GM21381 (cell line): ENCODE data around the gene EFHB.
"Not testable (repeated sequence)": the region's sequence is repeated elsewhere in the genome, so short reads cannot be mapped to it uniquely, and the experiment has no call there.

Experiments used
- ATAC-seq: cut with Tn5 transposase; IDR thresholded peaks from one replicate; pipeline ENCODE4 v1.9.1; 2021; ENCODE audit warnings: mild to moderate bottlenecking, moderate library complexity; ENCODE audit not compliant: unreplicated experiment

EFHB gene

DNA sequence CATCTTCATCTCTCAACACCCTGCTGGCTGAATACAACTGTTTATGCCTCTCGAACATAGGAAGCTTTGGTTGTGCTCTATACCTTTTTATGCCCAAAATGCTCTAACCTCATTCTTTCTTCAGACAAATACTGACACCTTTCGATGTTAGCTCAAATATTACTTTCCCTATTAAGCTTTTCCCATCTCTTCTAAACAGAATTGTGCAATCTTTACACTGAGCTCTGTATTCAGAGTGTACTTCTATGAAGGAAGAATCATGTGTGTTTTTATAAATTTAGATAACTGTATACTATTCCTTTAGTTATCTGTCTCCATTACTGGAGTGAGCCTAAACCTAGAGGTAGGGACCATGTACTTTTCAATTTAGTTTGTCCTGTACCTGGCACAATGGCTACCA lies 1.6 kb downstream of the EFHB start:
- no peak for ATAC-seq

DNA sequence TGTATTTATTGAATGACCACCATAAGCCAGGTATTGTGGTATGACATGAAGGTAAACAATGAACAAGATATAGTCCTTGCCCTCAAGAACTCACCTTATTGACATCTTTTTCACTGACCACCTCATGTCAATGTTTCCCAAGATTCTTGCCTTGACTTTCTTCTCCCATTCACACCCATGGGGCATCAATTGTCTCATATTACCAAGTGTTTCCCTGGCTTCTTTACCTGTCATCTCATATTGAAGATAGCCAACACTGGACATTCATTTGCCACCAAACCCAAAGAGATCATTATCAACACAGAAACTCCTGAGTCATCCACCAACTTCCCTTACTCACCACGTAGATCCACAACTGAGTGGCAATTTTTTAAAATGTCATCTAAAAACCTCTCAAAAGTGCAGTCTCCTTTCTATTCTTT lies 2.2 kb downstream of the EFHB start:
- peak; percentile 47 for ATAC-seq

DNA sequence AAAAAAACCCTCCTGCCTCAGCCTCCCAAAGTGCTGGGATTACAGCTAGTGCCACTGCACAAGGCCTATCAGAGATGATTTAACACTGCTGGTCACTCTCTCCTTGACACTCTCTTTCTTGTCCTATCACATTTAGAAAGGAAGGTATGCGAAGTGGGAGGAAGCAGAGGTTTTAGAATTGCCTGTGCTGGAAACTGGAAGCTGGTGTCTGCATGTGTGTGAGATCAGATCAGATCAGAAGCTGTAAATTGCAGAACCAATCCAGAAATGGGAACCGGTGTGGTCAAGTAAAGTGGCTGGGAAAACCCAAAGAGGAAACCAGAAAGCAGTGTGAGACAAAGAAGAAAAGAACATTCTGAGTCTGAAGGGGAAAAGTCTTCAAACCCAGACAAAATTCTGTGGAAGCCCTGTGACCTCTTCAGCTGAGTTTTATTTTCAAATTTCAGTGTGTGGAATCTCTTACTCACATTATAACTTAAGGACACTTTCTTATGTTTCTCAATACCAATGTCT lies 2.8 kb downstream of the EFHB start:
- ATAC-seq = peak; percentile 75

DNA sequence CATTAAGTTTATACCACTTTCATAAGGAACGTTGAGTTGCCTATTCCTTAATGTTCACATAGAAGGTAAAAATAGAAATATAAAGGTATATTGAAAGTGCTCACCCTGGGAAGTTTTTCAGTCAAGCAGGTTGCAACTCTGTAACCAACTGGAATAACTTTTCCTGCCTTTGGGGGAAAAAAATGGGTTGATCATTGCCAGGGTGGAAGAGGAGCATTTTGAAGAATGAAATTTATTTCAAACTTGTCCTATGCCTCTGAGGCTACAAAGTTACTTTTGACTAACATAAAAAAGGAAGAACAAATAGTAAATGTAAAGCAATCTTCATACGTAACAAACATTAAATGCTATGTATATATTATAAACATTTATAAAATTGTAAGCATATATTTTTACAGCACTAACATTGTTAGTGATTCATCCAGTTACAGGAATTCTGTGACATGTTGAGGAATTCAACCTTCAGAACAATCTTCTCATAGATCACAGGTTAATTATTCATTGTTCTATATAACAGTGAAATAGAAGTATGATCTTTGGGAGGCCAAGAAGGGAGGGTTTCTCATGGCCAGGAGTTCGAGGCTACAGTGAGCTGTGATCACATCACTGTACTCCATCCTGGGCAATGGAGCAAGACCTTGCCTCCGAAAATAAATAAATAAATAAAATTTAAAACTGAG lies 13.5 kb downstream of the EFHB start:
- ATAC-seq = no peak

DNA sequence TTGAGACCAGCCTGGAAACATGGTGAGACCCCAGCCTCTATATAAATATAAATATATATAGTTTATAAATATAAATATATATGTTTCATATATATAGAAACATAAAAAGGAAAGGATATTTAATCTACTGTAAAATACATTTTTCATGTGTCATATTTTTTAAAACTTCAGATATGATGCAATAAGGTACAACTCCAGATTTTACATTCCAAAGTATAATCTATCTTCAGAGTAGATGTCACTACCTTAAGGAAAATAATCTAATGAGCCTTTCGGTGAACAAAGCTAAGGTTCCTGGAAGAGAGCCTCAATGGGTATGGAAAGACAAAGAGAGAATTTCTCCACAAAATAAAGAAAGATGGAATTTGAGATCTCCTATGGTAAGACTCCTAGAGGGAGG lies 16.9 kb downstream of the EFHB start:
- no peak for ATAC-seq

DNA sequence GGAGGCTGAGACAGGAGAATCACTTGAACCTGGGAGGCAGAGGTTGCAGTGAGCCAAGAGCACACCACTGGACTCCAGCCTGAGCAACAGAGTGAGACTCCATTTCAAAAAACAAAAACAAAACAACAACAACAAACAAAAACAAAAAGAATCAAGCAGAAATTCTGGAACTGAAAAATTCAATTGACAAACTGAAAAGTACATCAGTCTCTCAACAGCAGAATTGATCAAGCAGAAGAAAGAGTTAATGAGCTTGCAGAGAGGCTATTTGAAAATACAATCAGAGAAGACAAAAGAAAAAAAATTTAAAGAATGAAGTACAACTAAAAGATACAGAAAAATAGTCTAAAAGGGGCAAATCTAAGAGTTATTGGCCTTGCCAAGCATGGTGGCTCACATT lies 22.6 kb downstream of the EFHB start:
- ATAC-seq = no peak

DNA sequence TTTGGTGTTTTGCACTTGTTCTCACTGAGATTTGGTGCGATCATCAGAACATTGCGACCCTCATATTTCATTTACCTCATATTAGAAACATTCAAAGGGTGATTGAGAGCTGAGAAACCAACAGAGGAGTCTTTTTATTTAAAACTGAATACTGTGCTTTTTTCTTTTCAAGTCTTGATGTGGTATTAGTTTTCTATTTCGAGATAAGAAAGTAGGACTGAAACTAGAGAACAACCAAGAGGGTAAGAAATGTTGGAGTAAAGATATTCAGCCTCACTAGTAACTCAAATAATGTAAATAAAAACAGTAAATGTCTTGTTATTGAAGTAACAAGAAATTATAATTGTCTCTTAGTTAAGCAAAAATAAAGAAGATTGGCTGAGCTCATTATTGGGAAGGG lies 26.5 kb downstream of the EFHB start:
- ATAC-seq = no peak

DNA sequence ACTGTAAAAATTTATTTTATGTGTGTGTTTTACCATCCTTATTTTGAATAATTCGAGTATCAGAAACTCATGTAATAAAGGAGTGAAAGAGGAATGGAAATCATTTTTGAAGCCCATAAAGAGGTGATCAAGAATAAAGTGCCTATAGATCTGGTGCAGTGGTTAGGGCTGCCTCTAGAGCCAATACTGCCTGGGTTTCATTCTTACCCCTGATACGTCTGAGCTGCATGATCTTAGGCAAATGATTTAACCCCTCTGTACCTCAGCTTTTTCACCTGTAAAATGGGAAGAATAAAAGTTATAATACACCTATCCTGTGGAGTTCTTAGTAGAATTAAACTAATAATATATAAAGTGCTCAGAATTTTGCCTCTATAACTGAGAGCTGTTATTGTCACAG lies 30.4 kb downstream of the EFHB start:
- no peak for ATAC-seq

DNA sequence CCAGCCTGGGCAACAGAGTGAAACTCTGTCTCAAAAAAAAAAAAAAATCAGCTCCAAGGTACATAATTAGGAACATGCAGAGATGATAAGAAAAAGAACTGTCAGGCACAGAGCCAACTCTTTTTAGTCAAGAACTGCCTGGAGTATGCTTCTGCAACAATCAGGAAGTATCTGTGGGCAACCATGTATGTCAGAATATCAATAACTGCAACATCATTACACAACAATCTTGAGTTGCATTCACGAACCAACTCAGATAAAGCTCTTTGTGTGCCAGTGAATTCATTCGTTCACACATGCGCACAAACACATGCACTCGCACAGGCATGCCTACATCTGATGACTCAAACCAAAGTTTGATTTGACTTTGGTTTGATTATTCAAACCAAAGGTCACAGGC lies 32.1 kb downstream of the EFHB start:
- ATAC-seq = no peak

DNA sequence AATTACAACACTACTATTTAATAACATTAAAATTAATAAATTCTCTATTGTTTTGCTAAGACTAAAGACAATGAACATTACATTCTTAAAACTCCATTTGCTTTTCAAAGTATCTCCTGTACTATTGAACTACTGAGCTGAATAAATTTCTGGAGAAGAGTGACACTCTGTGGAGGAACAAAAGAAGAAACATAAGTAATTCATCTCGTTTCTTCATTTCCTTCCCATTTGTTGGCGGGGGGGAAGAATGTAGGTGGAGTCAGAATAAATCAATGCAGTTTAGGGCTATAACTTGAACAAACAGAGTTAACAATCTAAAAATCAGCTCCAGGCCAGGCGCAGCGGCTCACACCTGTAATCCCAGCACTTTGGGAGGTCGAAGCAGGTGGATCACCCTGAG lies 32.7 kb downstream of the EFHB start:
- ATAC-seq = no peak

DNA sequence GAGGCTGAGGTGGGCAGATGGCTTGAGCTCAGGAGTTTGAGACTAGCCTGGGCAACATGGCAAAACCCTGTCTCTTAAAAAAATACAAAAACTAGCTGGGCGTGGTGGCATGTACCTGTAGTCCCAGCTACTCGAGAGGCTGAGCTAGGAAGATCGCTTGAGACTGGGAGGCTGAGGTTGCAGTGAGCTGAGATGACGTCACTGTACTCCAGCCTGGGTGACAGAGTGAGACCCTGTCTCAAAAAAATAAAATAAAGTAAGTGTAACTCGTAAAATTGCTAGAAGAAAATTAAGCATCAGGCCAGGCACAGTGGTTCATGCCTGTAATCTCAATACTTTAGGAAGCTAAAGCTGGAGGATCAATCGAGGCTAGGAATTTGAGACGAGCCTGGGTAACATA lies 34.2 kb downstream of the EFHB start:
- not testable (repeated sequence) for ATAC-seq

DNA sequence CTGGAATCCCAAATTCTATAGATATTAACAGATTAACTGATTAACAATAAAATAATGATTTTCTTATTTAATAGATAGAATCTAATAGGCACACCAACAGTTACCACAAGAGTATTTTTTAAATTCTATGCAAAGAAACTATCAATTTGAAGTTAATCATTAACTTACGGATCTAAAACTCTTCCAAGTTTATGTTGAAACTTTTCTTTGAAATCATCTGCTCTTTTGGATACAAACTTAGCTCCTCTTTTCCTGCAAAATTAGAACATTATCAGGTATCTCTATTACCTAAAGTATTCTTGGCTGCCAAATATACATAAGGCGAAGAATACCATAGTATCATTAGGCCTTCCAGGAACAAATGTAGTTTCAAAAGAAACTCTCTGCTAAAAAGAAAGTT lies 34.8 kb downstream of the EFHB start:
- ATAC-seq = no peak

DNA sequence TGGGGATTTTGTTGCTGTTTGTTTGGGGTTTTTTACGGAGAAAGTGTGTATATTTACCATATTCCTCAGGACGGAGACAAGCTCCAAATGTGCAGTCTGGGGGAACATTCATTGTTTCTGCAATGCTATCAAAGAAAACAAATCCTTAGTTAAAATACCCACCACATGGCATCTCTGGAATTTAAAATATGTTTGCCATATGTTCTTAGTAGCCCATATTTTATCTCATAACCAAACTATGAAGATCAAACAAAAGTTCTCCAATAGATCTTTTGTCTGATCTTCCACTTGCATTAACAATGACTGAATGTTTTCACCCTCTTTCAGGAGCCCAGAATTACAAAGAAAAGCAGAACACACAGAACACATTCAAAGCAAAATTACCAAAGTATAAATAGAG lies 35.3 kb downstream of the EFHB start:
- ATAC-seq = no peak

DNA sequence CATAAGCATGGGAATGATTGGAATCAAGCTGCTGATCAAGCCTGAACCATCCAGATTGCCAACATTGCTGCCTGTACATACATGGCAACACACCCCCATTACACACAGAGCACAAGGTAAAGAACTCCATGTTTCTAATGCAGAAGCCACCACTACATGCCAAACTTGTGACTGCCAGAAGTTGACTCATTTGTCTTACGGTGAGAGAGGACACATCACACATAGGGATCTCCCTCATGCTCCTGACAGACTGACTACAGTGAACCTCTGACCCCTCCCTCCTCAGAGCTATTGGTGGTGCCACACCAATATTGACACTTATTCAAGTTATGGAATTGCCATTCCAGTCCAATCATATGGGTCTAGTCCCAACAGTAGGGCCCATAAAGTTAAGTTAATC lies 42.3 kb downstream of the EFHB start:
- ATAC-seq = no peak

DNA sequence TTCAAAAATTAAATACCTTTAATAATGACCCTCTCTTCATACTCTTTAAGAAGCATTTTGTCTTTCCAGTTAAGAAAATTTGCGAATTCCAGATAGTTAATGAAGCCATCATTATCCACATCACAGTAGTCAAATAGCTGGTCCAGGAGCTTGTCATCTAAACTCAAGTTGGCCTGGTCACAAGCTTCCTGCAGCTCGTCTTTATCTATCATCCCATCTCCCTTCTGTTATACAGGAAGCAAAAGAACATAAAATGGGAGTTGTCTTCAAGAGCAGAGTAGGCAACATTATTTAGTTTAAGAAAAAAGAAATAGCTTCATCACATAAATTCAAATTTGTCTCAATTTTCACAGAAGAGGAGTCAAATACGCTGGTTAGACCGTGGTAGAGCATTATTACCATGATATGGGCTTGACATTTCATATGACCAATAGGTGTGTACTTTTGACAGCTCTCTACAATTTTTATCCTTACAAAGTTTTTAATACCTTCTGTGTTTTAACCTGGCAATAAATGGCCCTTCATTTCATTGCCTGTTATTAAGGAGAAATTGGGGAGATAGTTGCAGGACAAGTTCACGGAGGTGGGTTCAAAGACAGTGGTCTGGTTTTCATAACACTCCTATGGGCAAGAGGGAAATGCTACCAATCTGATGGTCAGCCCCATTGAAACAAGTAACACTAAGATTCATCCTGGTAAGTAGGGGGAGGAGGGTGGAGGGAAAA lies 45.4 kb downstream of the EFHB start:
- no peak for ATAC-seq

DNA sequence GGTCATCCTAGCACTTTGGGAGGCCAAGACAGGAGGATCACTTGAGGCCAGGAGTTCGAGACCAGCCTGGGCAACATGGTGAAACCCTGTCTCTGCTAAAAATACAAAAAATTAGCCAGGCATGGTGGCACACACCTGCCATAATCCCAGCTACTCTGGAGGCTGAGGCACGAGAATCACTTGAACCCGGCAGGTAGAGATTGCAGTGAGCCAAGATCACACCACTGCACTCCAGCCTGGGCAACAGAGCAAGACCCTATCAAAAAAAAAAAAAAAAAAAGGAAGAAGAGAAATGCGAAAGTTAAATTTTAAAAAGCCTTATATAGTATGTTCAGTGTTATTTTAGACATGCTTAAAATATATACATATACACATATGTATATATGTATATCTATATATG lies 46.9 kb downstream of the EFHB start:
- not testable (repeated sequence) for ATAC-seq

DNA sequence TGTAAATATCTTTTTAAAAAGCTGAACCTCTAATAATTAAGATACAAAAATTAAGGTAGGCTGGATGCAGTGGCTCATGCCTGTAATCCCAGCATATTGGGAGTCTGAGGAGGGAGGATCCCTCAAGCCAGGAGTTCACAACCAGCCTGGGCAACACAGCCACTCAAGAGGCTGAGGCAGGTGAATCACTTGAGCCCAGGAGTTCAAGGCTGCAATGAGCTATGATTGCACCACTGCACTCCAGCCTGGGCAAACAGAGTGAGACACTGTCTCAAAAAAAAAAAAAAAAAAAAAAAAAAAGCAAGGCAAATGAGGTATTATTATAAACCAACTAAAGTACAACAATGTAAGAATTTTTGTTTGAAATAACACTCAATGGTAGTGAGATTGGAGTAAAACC lies 47.6 kb downstream of the EFHB start:
- no peak for ATAC-seq

DNA sequence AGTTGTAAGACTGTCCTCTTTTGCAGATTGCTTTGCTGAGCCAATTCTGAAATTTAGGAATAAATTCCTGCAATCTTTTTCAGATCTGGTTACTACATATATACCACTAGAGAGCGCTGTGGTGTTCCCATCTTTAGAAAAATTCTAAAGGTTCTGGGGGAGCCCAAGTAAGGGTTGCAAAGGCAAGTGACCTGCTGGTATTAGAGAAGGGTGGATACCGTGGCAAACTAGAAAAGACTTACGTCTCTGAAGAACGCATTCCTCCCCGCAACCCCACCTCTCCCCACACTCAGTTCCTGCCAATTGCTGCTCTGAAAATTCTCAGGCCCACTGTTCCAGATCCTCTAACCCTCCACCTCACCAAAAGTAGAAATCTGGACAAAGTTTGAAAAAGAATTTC lies 48.5 kb downstream of the EFHB start:
- no peak for ATAC-seq

DNA sequence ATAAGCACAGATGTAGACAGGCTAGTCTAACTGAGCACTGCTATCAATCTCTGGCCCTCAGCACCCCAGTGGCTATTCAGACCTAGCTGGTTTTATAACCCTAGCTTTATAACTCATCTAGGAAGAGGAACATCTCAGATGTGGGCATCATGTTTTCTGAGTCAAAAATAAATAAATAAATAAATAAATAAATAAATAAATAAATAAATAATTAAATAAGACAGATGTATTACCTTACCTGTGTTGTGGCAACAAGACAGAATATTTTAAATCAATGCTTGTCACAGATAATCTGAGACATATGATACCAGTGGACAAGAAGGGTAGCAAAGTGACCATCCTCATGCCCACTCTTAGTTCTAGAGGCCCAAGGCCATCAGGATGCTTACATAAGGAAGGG lies 52.2 kb downstream of the EFHB start:
- ATAC-seq = no peak

DNA sequence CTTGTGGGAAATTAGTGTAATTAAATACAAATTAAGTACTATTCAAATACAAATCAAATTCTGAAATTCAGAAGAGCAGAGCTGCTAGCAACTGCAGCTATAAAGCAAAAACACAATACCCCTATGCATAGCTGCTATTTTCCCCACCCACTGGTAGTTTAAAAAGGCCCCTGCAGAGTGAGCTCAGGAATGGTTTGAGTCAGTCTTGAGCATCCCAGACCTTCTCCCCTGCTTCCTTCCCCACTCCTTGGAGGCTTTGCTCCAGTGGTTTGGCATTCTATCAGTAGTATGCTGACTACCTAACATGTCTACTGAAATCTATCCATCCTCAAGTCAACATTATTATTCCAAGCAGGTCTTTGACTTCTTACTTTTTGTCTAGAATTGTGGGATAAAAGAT lies 53.0 kb downstream of the EFHB start:
- no peak for ATAC-seq

DNA sequence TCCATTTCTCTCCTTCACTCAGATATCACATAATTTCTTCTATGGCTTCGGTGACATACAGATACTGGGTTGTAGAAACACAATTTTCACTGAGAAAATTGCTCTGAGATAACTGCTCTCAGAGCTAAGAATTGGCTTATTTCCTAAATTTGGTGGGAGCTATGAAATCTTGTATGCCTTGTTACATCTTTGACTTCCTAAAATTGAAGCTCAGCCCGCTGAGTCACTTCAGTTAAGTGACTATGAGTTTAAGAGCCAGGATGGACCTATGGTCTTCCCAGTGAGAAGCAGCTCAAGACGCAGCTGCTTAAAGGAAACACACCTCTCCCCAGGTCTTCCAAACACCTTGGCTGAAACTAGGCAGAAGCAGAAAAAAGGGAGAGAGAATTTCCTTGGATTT lies 56.4 kb downstream of the EFHB start:
- no peak for ATAC-seq

DNA sequence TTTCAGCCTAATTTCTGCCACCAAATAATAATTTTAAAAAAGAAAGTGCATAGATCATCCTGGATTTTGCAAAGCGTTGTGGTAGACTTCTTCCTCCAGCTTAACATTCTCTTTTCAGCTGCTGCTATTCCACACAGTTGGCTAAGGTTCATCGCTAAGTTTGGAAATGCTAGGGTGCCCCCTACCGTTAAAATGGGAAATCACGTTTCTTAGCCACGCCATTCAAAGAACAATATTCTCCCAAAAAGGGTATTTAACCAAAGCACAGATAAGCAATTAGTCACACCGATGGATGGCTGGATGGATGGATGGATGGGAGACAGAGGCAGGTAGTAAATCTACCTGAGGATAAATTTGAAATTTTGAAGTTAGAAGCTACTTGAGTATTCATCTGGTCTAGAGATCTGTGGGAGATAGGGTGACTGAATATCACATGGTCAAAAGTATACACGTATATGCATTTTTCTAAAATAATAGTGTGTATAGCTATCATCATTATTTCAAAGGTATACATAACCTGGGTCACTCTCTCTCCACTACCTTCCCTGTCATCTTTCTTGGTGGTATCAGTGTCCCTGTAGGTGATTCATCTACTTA lies 67.2 kb downstream of the EFHB start:
- peak; percentile 87 for ATAC-seq
